ENCODE data around the gene WNT4.
A peak's percentile ranks its signal among the peaks of the same experiment; 100 is the strongest.

WNT4 gene

DNA sequence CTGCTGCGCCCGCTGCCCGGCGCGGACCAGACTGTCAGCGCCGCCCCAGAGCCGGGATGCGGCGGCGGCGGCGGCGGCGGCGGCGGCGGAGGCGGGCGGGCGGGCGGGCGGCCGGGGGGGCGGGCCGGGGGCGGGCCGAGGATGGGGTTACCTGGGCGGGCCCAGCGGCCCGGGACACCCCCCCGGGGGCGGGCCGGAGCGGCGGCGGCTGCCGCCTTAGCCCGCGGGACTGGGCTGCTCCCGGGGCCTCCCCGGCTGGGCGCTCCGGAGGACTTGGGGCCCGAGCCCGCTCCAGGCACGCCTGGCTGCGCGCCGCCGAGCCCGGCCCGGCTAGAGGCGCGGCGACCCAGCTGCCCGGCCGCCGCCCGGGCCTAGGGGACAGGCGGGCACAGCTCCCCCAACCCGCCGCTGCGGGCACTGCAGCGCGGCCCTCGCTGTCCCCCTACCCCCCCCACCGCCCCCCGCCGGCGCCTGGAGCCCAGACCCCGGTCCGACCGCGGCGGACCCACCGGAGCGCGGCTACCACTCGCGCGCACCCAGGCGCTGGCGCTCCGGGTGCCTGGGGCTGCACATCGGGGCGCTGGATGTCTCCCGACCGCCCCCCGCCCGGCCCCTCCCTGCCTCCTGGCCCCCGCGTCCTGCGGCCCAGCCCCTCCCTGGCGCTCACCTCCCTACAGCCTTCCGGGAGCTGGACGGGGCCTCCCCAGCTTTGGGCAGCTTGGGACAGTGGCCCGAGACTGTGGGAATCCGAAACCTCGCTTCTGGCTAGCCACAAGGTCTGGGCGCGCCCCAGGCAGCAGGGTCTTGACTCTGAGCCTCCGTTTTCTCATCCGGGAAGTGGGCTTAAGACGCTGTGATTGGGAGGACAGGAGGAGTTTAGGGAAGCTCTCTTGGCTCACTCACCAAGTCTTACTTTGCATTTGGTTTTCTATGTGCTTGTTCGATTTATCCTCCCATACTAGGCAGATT lies at the start of gene WNT4:
WNT4 (minus strand) TSS at position 33 of the 969 bp plus-strand sequence. CDS start 175 bp downstream, outside the sequence.
- Histone ChIP-seq H3K36me3 (ENCODE audit: control insufficient read depth in 2 of 2, insufficient read depth in 2 of 2, low read length in 2 of 2) (no peaks in the 10 kb centered on the region), H3K27ac (ENCODE audit: low read length) (no peak within 1 kb of the TSS), H3K9ac (ENCODE audit: low read length in 2 of 2) (no peak within 1 kb of the TSS), H3K9me3 (ENCODE audit: control insufficient read depth in 2 of 2, low read length in 2 of 2) (no peaks in the 10 kb centered on the region), H3K27me3 (ENCODE audit: control insufficient read depth in 1 of 2, insufficient read depth in 2 of 2, low read length in 2 of 2) (peaks cover 0 to 24% of the 10 kb centered on the region in 2 donors), H3K4me3 (ENCODE audit: low read length in 2 of 2) (peak within 1 kb of the TSS; percentile 41 to 71), H3K4me1 (ENCODE audit: control insufficient read depth, insufficient read depth, low read length) (peaks cover 14% of the 10 kb centered on the region)

DNA sequence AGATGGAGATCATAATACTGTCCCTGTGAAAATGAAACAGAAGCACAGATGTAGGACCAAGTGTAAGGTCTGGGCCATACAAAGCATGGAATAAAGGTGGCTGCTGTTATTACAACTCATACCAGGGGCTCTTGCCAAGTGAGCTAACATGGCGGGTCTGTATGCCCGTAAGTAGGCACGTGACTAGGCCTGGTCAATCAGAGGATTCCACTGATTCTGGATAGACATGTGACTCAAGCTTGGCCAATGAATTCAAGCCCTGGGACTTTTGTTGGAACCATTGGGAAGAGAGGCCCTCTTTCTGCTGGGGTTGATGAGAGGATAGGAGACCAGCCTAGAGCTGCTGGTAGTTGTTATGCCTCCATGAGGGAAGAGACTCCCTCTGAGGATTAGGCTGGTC lies 47.8 kb upstream of the WNT4 start:
- Histone ChIP-seq H3K9me3 (ENCODE audit: control insufficient read depth in 2 of 2, low read length in 2 of 2) (no peaks in the 10 kb centered on the region), H3K27ac (ENCODE audit: low read length) (no peak overlapping the region), H3K27me3 (ENCODE audit: control insufficient read depth in 1 of 2, insufficient read depth in 2 of 2, low read length in 2 of 2) (peaks cover 2 to 18% of the 10 kb centered on the region in 2 donors), H3K4me1 (ENCODE audit: control insufficient read depth, insufficient read depth, low read length) (no peaks in the 10 kb centered on the region), H3K36me3 (ENCODE audit: control insufficient read depth in 2 of 2, insufficient read depth in 2 of 2, low read length in 2 of 2) (no peaks in the 10 kb centered on the region), H3K9ac (ENCODE audit: low read length in 2 of 2) (no peak overlapping the region), H3K4me3 (ENCODE audit: low read length in 2 of 2) (no peak overlapping the region)

DNA sequence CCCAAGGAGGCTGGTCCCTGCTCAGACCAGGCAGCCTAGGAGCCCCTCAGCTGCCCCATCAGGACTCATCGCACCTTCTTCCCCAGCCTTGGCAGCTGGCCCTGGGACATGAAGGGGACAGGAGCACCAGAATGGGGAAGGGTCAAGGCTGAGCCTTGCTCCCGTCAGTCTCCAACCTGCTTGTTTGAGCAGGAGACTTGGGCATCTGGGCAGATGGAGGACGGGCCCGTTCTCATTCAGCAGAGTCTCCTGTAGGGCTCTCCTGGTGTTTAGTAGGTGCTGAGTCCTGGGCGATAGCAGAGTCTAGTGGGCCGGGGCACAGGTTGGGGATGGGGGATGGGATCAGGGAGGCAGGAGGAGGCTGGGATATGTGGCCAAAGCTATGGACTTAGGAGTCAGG lies 47.4 kb upstream of the WNT4 start:
- Histone ChIP-seq H3K27me3 (ENCODE audit: control insufficient read depth in 1 of 2, insufficient read depth in 2 of 2, low read length in 2 of 2) (peaks cover 2 to 18% of the 10 kb centered on the region in 2 donors), H3K9ac (ENCODE audit: low read length in 2 of 2) (no peak overlapping the region), H3K36me3 (ENCODE audit: control insufficient read depth in 2 of 2, insufficient read depth in 2 of 2, low read length in 2 of 2) (no peaks in the 10 kb centered on the region), H3K9me3 (ENCODE audit: control insufficient read depth in 2 of 2, low read length in 2 of 2) (no peaks in the 10 kb centered on the region), H3K4me1 (ENCODE audit: control insufficient read depth, insufficient read depth, low read length) (no peaks in the 10 kb centered on the region), H3K4me3 (ENCODE audit: low read length in 2 of 2) (no peak overlapping the region), H3K27ac (ENCODE audit: low read length) (no peak overlapping the region)

DNA sequence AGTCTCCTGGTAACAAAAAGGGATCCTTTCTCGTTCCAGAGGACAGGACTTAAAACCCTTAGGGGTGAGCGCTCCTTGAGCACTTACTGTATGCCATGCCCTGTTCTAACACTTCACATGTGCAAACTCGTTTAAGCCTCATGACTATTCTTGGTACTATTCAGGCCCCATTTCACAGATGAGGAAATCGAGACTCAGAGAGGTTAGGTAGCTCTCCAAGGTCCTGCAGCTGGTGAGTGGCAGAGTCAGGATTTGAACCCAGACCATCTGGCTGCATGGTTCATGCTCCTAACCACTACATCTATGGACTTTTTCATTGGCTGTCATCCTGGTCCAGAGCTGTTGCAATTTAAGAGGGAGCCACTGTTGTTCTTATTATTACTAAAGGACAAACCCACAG lies 46.7 kb upstream of the WNT4 start:
- Histone ChIP-seq H3K4me1 (ENCODE audit: control insufficient read depth, insufficient read depth, low read length) (no peaks in the 10 kb centered on the region), H3K36me3 (ENCODE audit: control insufficient read depth in 2 of 2, insufficient read depth in 2 of 2, low read length in 2 of 2) (no peaks in the 10 kb centered on the region), H3K27ac (ENCODE audit: low read length) (no peak overlapping the region), H3K9me3 (ENCODE audit: control insufficient read depth in 2 of 2, low read length in 2 of 2) (no peaks in the 10 kb centered on the region), H3K27me3 (ENCODE audit: control insufficient read depth in 1 of 2, insufficient read depth in 2 of 2, low read length in 2 of 2) (peaks cover 2 to 18% of the 10 kb centered on the region in 2 donors), H3K9ac (ENCODE audit: low read length in 2 of 2) (no peak overlapping the region), H3K4me3 (ENCODE audit: low read length in 2 of 2) (no peak overlapping the region)

DNA sequence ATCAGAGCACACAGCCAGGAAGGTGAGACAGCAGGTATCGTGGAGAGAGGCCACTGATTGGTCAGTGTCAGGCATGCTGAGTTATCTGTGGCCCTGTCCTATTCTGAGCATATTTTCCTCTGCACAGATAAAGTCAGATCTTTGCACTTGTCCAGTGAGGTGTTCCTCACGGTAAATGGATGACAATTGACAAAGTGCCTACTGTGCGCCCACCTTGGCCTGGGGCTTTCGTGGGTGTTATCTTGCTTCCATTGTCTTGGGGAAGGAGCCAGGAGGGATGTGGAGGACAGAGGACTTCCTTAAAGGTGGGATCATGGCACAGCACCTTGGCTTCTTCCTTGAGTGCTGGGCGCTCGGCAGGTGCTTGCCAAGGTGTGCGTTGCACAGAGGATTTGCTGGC lies 46.0 kb upstream of the WNT4 start:
- Histone ChIP-seq H3K27ac (ENCODE audit: low read length) (no peak overlapping the region), H3K9ac (ENCODE audit: low read length in 2 of 2) (no peak overlapping the region), H3K36me3 (ENCODE audit: control insufficient read depth in 2 of 2, insufficient read depth in 2 of 2, low read length in 2 of 2) (no peaks in the 10 kb centered on the region), H3K27me3 (ENCODE audit: control insufficient read depth in 1 of 2, insufficient read depth in 2 of 2, low read length in 2 of 2) (peaks cover 2 to 18% of the 10 kb centered on the region in 2 donors), H3K9me3 (ENCODE audit: control insufficient read depth in 2 of 2, low read length in 2 of 2) (no peaks in the 10 kb centered on the region), H3K4me3 (ENCODE audit: low read length in 2 of 2) (no peak overlapping the region), H3K4me1 (ENCODE audit: control insufficient read depth, insufficient read depth, low read length) (no peaks in the 10 kb centered on the region)

DNA sequence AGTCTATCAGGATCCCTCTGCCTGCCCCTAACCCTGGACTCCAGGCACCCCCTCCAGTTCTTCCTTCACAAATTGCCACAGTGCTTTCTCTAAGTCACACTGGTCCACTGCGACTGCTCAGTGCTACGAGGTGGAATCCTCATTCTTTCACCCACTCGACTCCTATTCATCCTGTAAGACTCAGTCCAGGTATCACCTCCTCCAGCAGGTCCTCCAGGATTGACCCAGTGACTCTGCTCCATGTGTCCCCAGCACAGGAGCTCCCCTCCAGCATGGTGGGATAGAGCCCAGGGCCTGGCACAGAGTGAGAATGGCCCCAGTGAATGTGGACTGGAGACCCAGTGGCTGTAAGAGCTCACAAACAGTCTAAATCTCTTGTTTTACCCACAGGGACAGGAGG lies 45.5 kb upstream of the WNT4 start:
- H3K9me3 ChIP-seq (ENCODE audit: control insufficient read depth in 2 of 2, low read length in 2 of 2): no peaks in the 10 kb centered on the region
- no peaks in the 10 kb centered on the region for H3K4me1 ChIP-seq (ENCODE audit: control insufficient read depth, insufficient read depth, low read length)
- H3K4me3 ChIP-seq (ENCODE audit: low read length in 2 of 2): no peak overlapping the region
- no peak overlapping the region for H3K27ac ChIP-seq (ENCODE audit: low read length)
- H3K9ac ChIP-seq (ENCODE audit: low read length in 2 of 2): no peak overlapping the region
- peaks cover 2 to 18% of the 10 kb centered on the region in 2 donors for H3K27me3 ChIP-seq (ENCODE audit: control insufficient read depth in 1 of 2, insufficient read depth in 2 of 2, low read length in 2 of 2)
- no peaks in the 10 kb centered on the region for H3K36me3 ChIP-seq (ENCODE audit: control insufficient read depth in 2 of 2, insufficient read depth in 2 of 2, low read length in 2 of 2)

DNA sequence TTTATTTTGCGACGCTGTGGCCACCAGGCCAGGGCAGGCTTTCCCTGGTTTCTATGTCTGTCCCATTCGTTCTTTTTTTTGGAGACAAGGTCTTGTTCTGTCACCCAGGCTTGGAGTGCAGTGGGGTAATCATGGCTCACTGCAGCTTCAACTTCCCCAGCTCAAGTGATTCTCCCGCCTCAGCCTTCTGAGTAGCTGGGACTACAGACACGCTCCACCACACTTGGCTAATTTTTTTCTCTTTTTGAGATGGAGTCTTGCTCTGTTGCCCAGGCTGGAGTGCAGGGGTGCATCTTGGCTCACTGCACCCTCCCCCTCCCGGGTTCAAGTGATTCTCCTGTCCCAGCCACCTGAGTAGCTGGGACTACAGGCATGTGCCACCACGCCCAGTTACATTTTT lies 43.4 kb upstream of the WNT4 start:
- Histone ChIP-seq H3K27ac (ENCODE audit: low read length) (no peak overlapping the region), H3K4me3 (ENCODE audit: low read length in 2 of 2) (no peak overlapping the region), H3K9me3 (ENCODE audit: control insufficient read depth in 2 of 2, low read length in 2 of 2) (no peaks in the 10 kb centered on the region), H3K27me3 (ENCODE audit: control insufficient read depth in 1 of 2, insufficient read depth in 2 of 2, low read length in 2 of 2) (peaks cover 2 to 21% of the 10 kb centered on the region in 2 donors), H3K4me1 (ENCODE audit: control insufficient read depth, insufficient read depth, low read length) (no peaks in the 10 kb centered on the region), H3K36me3 (ENCODE audit: control insufficient read depth in 2 of 2, insufficient read depth in 2 of 2, low read length in 2 of 2) (no peaks in the 10 kb centered on the region), H3K9ac (ENCODE audit: low read length in 2 of 2) (no peak overlapping the region)

DNA sequence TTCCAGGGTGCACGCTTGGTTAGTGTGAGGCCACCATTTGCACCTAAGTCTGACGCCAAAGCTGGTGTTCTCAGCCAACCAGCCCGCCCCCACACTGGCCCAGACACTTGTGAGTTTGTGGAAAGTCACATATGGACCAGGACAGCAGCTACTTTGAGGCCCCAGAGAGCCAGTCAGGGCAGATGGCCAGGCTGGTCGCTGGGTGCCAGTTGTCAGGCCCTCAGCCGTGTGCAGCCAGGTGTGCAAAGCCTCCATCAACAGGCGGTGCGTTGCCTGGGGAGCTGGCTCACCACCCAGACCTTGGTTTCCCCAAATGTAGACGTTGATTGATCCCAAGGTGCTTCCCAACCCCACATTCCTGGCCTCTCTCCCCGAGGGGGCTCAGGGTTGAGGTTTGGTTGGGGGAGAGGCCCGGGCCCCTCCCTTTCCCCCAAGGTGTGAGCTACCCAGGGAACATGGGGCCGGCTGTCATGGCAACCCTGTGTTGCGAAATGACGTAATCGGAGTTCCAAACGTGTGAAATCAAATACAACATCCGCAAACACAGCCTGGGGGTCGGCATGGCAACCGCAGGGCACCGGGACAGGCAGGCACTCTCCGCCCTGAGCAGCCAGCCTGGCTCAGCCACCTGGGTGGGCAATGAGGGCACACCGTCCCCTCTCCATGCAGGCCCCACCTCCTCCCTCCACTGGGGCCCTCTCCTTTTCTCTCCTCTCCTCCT lies 42.2 kb upstream of the WNT4 start:
- no peak overlapping the region for H3K4me3 ChIP-seq (ENCODE audit: low read length in 2 of 2)
- H3K27ac ChIP-seq (ENCODE audit: low read length): no peak overlapping the region
- no peaks in the 10 kb centered on the region for H3K36me3 ChIP-seq (ENCODE audit: control insufficient read depth in 2 of 2, insufficient read depth in 2 of 2, low read length in 2 of 2)
- no peaks in the 10 kb centered on the region for H3K4me1 ChIP-seq (ENCODE audit: control insufficient read depth, insufficient read depth, low read length)
- H3K9ac ChIP-seq (ENCODE audit: low read length in 2 of 2): no peak overlapping the region
- peaks cover 2 to 21% of the 10 kb centered on the region in 2 donors for H3K27me3 ChIP-seq (ENCODE audit: control insufficient read depth in 1 of 2, insufficient read depth in 2 of 2, low read length in 2 of 2)
- no peaks in the 10 kb centered on the region for H3K9me3 ChIP-seq (ENCODE audit: control insufficient read depth in 2 of 2, low read length in 2 of 2)

DNA sequence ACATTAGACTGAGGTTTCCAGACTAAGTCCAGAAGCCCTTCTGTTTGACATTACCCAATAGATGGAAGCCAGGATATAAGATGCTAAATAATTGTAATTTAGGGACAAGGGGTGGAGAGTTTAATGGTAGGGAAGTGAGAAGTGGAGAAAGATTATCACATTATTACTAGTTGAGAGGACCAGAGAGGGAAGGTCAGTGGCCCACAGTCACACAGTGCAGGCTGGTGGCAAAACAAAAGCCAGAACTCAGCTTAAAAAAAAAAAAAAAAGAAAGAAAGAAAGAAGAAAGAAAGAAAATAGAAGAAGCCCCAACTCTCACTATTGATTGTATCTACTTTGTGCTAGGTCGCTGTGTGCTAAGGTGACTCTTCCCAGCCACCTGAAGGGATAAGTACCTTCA lies 41.6 kb upstream of the WNT4 start:
- H3K27ac ChIP-seq (ENCODE audit: low read length): no peak overlapping the region
- no peaks in the 10 kb centered on the region for H3K9me3 ChIP-seq (ENCODE audit: control insufficient read depth in 2 of 2, low read length in 2 of 2)
- no peaks in the 10 kb centered on the region for H3K36me3 ChIP-seq (ENCODE audit: control insufficient read depth in 2 of 2, insufficient read depth in 2 of 2, low read length in 2 of 2)
- H3K27me3 ChIP-seq (ENCODE audit: control insufficient read depth in 1 of 2, insufficient read depth in 2 of 2, low read length in 2 of 2): peaks cover 2 to 18% of the 10 kb centered on the region in 2 donors
- H3K9ac ChIP-seq (ENCODE audit: low read length in 2 of 2): no peak overlapping the region
- no peak overlapping the region for H3K4me3 ChIP-seq (ENCODE audit: low read length in 2 of 2)
- H3K4me1 ChIP-seq (ENCODE audit: control insufficient read depth, insufficient read depth, low read length): no peaks in the 10 kb centered on the region

DNA sequence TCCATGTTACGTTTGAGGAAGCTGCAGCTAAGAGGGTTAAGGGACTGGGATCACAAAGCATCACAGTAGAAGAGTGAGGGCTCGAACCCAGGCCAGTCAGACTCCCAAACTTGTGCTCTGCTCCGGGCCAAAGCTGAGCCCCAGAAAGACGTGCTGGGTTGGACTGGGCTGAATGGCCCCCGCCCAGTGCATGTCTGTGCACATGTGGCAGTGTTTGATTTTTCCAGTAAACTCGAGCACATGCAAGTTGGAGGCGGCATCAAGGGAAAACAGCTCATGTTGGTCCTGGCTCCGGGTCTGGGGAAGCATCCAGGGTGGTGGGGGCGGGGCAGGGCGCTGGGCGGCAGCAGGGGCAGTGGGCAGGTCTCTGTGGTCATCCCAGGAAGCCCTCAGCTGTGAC lies 39.8 kb upstream of the WNT4 start:
- H3K9ac ChIP-seq (ENCODE audit: low read length in 2 of 2): no peak overlapping the region
- H3K27ac ChIP-seq (ENCODE audit: low read length): no peak overlapping the region
- peaks cover 0 to 4% of the 10 kb centered on the region in 2 donors for H3K9me3 ChIP-seq (ENCODE audit: control insufficient read depth in 2 of 2, low read length in 2 of 2)
- H3K4me1 ChIP-seq (ENCODE audit: control insufficient read depth, insufficient read depth, low read length): no peaks in the 10 kb centered on the region
- no peak overlapping the region for H3K4me3 ChIP-seq (ENCODE audit: low read length in 2 of 2)
- no peaks in the 10 kb centered on the region for H3K36me3 ChIP-seq (ENCODE audit: control insufficient read depth in 2 of 2, insufficient read depth in 2 of 2, low read length in 2 of 2)
- H3K27me3 ChIP-seq (ENCODE audit: control insufficient read depth in 1 of 2, insufficient read depth in 2 of 2, low read length in 2 of 2): peaks cover 2 to 8% of the 10 kb centered on the region in 2 donors

Data from stomach smooth muscle (tissue), 2 donors.